A673 (cell line): ENCODE measurements around the gene METTL23.

ENCODE experiments used
- CTCF ChIP-seq: fragments of 300-800, 200-600 bp; sonication (generic); conservative IDR thresholded peaks from 2 replicates; pipeline ENCODE4 v1.5.1; 2017; ENCODE audit warnings: low read depth, mild to moderate bottlenecking, antibody characterized with exemption, low read length, moderate library complexity, mixed read lengths
- EZH2 ChIP-seq: fragments of 200-600 bp; sonication (generic); IDR thresholded peaks from 2 replicates; pipeline ENCODE4 v1.6.1; 2017; ENCODE audit warnings: borderline replicate concordance, low read depth, mild to moderate bottlenecking, mixed read lengths, antibody characterized with exemption, low read length; ENCODE audit not compliant: poor library complexity, severe bottlenecking

- no peak for TF ChIP-seq CTCF
- TF ChIP-seq EZH2: no peak
Measured at GRCh38 chr17:76783146-76783545, 56.5 kb downstream of the METTL23 start.
